AG10803 (cell line): Measurements from ENCODE around the gene PLA2G2E.

Experiments used
- DNase-seq: peaks from one replicate; pipeline ENCODE4 v3.0.0; 2010; ENCODE audit warnings: low read depth
- H3K4me3 ChIP-seq: 2 replicates; pipeline ENCODE4 v1.5.1; 2011; ENCODE audit warnings: mild to moderate bottlenecking, low read length, control low read depth
- TF ChIP-seq, protein P1 (sequence below): conservative IDR thresholded peaks from 2 replicates; pipeline ENCODE4 v1.5.1; 2011; ENCODE audit warnings: mild to moderate bottlenecking, low read length, control low read depth, inconsistent platforms

Gene PLA2G2E

DNA sequence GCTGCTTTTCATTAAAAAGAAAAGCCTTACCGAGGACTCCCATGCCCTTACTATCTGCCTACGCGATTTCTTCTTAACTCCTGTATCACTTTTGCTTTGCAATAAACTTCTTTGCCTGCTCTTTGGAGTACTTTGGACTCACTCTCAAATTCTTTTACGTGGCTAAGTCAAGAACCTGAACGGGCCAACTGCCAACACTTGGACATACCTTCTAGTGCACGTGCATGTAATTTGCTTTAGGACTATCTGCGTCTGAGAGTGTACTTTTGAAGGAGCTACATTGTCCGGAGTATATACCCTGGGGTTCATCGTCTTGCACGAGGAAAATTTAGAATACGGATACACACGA lies 44.8 kb downstream of the PLA2G2E start:
- DNase-seq, result no peak
- H3K4me3 ChIP-seq, result no peak overlapping the region
- TF ChIP-seq, protein P1, sequence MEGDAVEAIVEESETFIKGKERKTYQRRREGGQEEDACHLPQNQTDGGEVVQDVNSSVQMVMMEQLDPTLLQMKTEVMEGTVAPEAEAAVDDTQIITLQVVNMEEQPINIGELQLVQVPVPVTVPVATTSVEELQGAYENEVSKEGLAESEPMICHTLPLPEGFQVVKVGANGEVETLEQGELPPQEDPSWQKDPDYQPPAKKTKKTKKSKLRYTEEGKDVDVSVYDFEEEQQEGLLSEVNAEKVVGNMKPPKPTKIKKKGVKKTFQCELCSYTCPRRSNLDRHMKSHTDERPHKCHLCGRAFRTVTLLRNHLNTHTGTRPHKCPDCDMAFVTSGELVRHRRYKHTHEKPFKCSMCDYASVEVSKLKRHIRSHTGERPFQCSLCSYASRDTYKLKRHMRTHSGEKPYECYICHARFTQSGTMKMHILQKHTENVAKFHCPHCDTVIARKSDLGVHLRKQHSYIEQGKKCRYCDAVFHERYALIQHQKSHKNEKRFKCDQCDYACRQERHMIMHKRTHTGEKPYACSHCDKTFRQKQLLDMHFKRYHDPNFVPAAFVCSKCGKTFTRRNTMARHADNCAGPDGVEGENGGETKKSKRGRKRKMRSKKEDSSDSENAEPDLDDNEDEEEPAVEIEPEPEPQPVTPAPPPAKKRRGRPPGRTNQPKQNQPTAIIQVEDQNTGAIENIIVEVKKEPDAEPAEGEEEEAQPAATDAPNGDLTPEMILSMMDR, result no peak

DNA sequence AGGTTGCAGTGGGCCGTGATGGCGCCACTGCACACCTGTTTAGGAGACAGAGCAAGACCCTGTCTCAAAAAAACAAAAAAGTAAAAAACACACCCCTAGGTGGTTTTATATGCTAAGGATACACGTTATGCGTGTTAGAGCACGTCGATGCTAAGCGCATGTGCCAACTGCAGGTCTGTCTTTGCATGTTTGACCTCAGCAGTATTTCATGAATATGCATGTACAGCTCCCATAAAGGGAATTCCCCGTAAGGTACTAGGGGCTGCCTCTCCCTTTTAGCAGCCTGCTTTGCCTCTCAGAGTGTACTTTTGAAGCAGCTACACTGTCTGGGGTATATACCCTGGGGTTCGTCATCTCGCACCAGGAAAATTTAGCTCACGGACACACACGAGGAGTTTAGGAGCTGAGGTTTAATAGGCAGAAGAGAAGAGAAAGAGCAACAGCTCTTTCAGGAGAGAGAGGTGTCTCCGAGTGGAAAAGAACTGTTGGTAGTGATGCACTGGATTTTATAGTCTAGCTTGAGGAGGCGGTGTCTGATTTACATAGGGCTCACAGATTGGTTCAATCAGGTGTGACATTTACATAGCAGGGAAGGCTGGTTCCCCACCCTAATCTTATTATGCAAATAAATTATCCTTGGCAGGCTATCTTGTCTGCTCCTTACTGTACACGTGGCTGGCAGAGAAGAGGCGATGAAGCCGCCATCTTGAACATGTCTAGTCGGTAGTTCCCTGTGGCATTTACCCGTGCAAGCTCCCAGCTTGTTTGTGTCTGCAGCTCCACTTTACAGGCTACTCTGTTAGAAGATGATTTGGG lies 45.4 kb downstream of the PLA2G2E start:
- DNase-seq, result peak; percentile 2
- no peak overlapping the region for H3K4me3 ChIP-seq
- TF ChIP-seq, protein P1, result no peak

DNA sequence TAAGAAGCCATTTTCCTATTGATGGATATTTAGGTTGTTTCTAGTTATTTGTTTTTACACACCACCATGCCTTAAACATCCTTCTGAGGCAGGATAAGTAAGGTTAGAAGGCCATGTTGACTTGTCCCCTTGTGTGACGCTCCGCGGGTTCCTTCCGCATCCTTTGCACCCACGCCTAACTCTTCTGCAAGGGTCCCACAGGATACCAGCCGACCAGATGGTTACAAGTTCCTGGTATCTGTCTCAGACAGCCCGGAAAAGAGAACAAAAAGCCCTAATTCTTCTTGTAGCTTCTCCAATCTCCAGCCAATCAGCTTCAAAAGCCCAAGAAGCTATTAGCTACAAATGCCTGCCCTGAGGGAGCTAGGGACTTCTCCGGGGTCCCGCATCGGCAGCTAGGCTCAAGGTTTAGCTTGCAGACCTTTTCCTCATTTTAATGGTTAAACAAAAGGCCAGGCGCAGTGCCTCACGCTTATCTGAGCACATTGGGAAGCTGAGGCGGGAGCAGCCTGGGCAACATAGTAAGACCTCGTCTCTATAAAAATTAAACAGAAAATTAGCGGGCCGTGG lies 46.2 kb downstream of the PLA2G2E start:
- H3K4me3 ChIP-seq, result no peak overlapping the region
- TF ChIP-seq, protein P1, result no peak
- DNase-seq, result no peak

- peak; percentile 5 for DNase-seq
- no peak overlapping the region for H3K4me3 ChIP-seq
- TF ChIP-seq, protein P1, result peak; percentile 25
Observed at GRCh38 chr1:19872190-19872589, 51.2 kb downstream of the PLA2G2E start.
